ENCODE measurements around the gene BEGAIN. TPM values are rescaled to one million over a fixed set of nuclear protein-coding genes. Genes with fewer than 3 reads are reported as not detected.

The BEGAIN gene
- total and polyA plus RNA-seq, 7 donors, result 0.36 to 1.4 (median 0.60) TPM

- no peaks in the 10 kb centered on the region for H3K36me3 ChIP-seq
- WGBS, 2 donors, result 80 to 84% methylated on average over 9 of the region's 9 CpGs
- intact Hi-C loops (cut with DNase I), result no loop called here
- no peaks in the 10 kb centered on the region for H3K4me1 ChIP-seq
- no peak overlapping the region for H3K4me3 ChIP-seq
- no peaks in the 10 kb centered on the region for H3K27me3 ChIP-seq
- no peaks in the 10 kb centered on the region for H3K9me3 ChIP-seq
- DNase-seq, result peak; percentile 40
- no peak for TF ChIP-seq POLR2A (IDR thresholded peaks at IDR 0.05)
- no peak overlapping the region for H3K27ac ChIP-seq
Observed at GRCh38 chr14:100612986-100613385, 25.8 kb upstream of the BEGAIN start.

- Histone ChIP-seq H3K4me3 (no peak overlapping the region), H3K27me3 (peaks cover 0 to 7% (median 0%) of the 10 kb centered on the region in 3 donors), H3K9me3 (no peaks in the 10 kb centered on the region), H3K27ac (no peak overlapping the region), H3K36me3 (no peaks in the 10 kb centered on the region), H3K4me1 (no peaks in the 10 kb centered on the region)
- no peak for TF ChIP-seq CTCF (IDR thresholded peaks at IDR 0.05)
- no peak for TF ChIP-seq POLR2AphosphoS5 (IDR thresholded peaks at IDR 0.05)
- no peak for TF ChIP-seq EP300 (IDR thresholded peaks at IDR 0.05)
- no peak for TF ChIP-seq POLR2A (IDR thresholded peaks at IDR 0.05)
- DNase-seq, result peak; percentile 27
- WGBS, 2 donors, result 89 to 94% methylated on average over 10 of the region's 10 CpGs
- intact Hi-C loops (cut with DNase I), result no loop called here
Observed at GRCh38 chr14:100611811-100612480, 24.7 kb upstream of the BEGAIN start.

- 34 to 69% methylated on average over 14 of the region's 14 CpGs for WGBS, 2 donors
- Histone ChIP-seq H3K27me3 (peaks cover 0 to 8% (median 0%) of the 10 kb centered on the region in 3 donors), H3K36me3 (no peaks in the 10 kb centered on the region), H3K4me1 (no peaks in the 10 kb centered on the region), H3K27ac (no peak overlapping the region), H3K9me3 (no peaks in the 10 kb centered on the region), H3K4me3 (no peak overlapping the region)
- DNase-seq, result peak; percentile 56
- intact Hi-C loops (cut with DNase I), result no loop called here
- TF ChIP-seq CTCF (IDR thresholded peaks at IDR 0.05) (no peak), POLR2A (IDR thresholded peaks at IDR 0.05) (no peak)
Observed at GRCh38 chr14:100610511-100611217, 23.4 kb upstream of the BEGAIN start.

GRCh38 chr14:100609941-100610391 is 22.7 kb upstream of the BEGAIN start:
- Histone ChIP-seq H3K4me3 (no peak overlapping the region), H3K27ac (no peak overlapping the region), H3K36me3 (no peaks in the 10 kb centered on the region), H3K9me3 (no peaks in the 10 kb centered on the region), H3K4me1 (no peaks in the 10 kb centered on the region), H3K27me3 (peaks cover 0 to 12% (median 0%) of the 10 kb centered on the region in 3 donors)
- peak; percentile 61 for DNase-seq
- WGBS, 2 donors, result 93 to 94% methylated on average over 13 of the region's 13 CpGs
- TF ChIP-seq CTCF (IDR thresholded peaks at IDR 0.05), result no peak
- TF ChIP-seq POLR2A (IDR thresholded peaks at IDR 0.05), result no peak
- no peak for TF ChIP-seq POLR2AphosphoS5 (IDR thresholded peaks at IDR 0.05)
- no peak for TF ChIP-seq EP300 (IDR thresholded peaks at IDR 0.05)
- intact Hi-C loops (cut with DNase I), result no loop called here

- no peaks in the 10 kb centered on the region for H3K9me3 ChIP-seq
- no peak for TF ChIP-seq EP300 (IDR thresholded peaks at IDR 0.05)
- no peak for TF ChIP-seq CTCF (IDR thresholded peaks at IDR 0.05)
- TF ChIP-seq POLR2AphosphoS5 (IDR thresholded peaks at IDR 0.05), result no peak
- no peak for TF ChIP-seq POLR2A (IDR thresholded peaks at IDR 0.05)
- no peaks in the 10 kb centered on the region for H3K4me1 ChIP-seq
- no peak overlapping the region for H3K4me3 ChIP-seq
- no peak overlapping the region for H3K27ac ChIP-seq
- H3K27me3 ChIP-seq, result peaks cover 0 to 17% (median 0%) of the 10 kb centered on the region in 3 donors
- intact Hi-C loops (cut with DNase I), result no loop called here
- DNase-seq, result peak; percentile 49
- WGBS, 2 donors, result 92 to 93% methylated on average over 14 of the region's 14 CpGs
- H3K36me3 ChIP-seq, result no peaks in the 10 kb centered on the region
Observed at GRCh38 chr14:100609331-100609870, 22.2 kb upstream of the BEGAIN start.
